OCI-LY1 (cell line): ENCODE results near the gene MAP7D3.

ENCODE experiments used
- H2AFZ ChIP-seq: fragments of 200-600 bp; sonication (generic), shearing (Covaris generic); 2 replicates; pipeline ENCODE4 v1.6.0; 2014; ENCODE audit warnings: antibody characterized with exemption, mild to moderate bottlenecking, low read length
- H3F3A ChIP-seq: fragments of 200-600 bp; sonication (generic), shearing (Covaris generic); 2 replicates; pipeline ENCODE4 v1.6.0; 2014; ENCODE audit warnings: mild to moderate bottlenecking, antibody characterized with exemption, low read length, moderate library complexity; ENCODE audit not compliant: insufficient read depth
- H3K27ac ChIP-seq: fragments of 200-600 bp; sonication (generic); 2 replicates; pipeline ENCODE4 v1.5.1; 2014; ENCODE audit warnings: low read length, mixed run types, mild to moderate bottlenecking, low read depth; ENCODE audit not compliant: poor library complexity, severe bottlenecking
- H3K27me3 ChIP-seq: fragments of 200-600 bp; sonication (generic); 2 replicates; pipeline ENCODE4 v1.6.0; 2014; ENCODE audit warnings: antibody characterized with exemption, mild to moderate bottlenecking, low read length, moderate library complexity; ENCODE audit not compliant: insufficient read depth
- H3K36me3 ChIP-seq: fragments of 200-600 bp; sonication (generic); 2 replicates; pipeline ENCODE4 v1.6.1; 2014; ENCODE audit warnings: mild to moderate bottlenecking, antibody characterized with exemption, low read length, moderate library complexity, mixed read lengths; ENCODE audit not compliant: insufficient read depth
- H3K4me1 ChIP-seq: fragments of 200-600 bp; sonication (generic); 2 replicates; pipeline ENCODE4 v1.5.1; 2014; ENCODE audit warnings: mild to moderate bottlenecking, low read length, moderate library complexity; ENCODE audit not compliant: insufficient read depth, severe bottlenecking
- H3K4me2 ChIP-seq: fragments of 200-600 bp; sonication (generic), shearing (Covaris generic); 2 replicates; pipeline ENCODE4 v1.6.1; 2014; ENCODE audit warnings: low read length
- H3K4me3 ChIP-seq: fragments of 200-600 bp; sonication (generic); 2 replicates; pipeline ENCODE4 v1.5.1; 2014; ENCODE audit warnings: low read length, low read depth, mild to moderate bottlenecking, mixed read lengths; ENCODE audit not compliant: poor library complexity, severe bottlenecking
- H3K79me2 ChIP-seq: fragments of 200-600 bp; shearing (Covaris generic); 2 replicates; pipeline ENCODE4 v1.6.1; 2016; ENCODE audit warnings: mixed run types, low read length, mixed read lengths; ENCODE audit not compliant: insufficient read depth
- H3K9ac ChIP-seq: fragments of 200-600 bp; sonication (generic), shearing (Covaris generic); 2 replicates; pipeline ENCODE4 v1.6.1; 2014; ENCODE audit warnings: mild to moderate bottlenecking, low read length, mixed read lengths
- H3K9me2 ChIP-seq: fragments of 200-600 bp; sonication (generic), shearing (Covaris generic); 2 replicates; pipeline ENCODE4 v1.6.1; 2014; ENCODE audit warnings: low read depth, mild to moderate bottlenecking, low read length, mixed read lengths
- H3K9me3 ChIP-seq: fragments of 200-600 bp; shearing (Covaris generic); 2 replicates; pipeline ENCODE4 v1.6.1; 2014; ENCODE audit warnings: low read length, mixed read lengths
- H4K20me1 ChIP-seq: fragments of 200-600 bp; sonication (generic), shearing (Covaris generic); 2 replicates; pipeline ENCODE4 v1.6.0; 2016; ENCODE audit warnings: mild to moderate bottlenecking, low read length; ENCODE audit not compliant: insufficient read depth
- CTCF ChIP-seq: fragments of 200-600 bp; sonication (generic), shearing (Covaris generic); IDR thresholded peaks from 2 replicates; pipeline ENCODE4 v1.5.1; 2017; ENCODE audit warnings: mild to moderate bottlenecking, antibody characterized with exemption, low read length, moderate library complexity, mixed read lengths
- EZH2 ChIP-seq: fragments of 200-600 bp; sonication (generic), shearing (Covaris generic); IDR thresholded peaks from 2 replicates; pipeline ENCODE4 v1.8.0; 2017; ENCODE audit warnings: borderline replicate concordance, mixed run types, mild to moderate bottlenecking, antibody characterized with exemption, low read length, moderate library complexity, mixed read lengths

The MAP7D3 gene

GRCh38 chrX:136262812-136263315, 11.7 kb upstream of the MAP7D3 start:
- H4K20me1 ChIP-seq = no peaks in the 10 kb centered on the region
- no peak overlapping the region for H3K9ac ChIP-seq
- no peaks in the 10 kb centered on the region for H3K27me3 ChIP-seq
- no peaks in the 10 kb centered on the region for H3K9me2 ChIP-seq
- no peaks in the 10 kb centered on the region for H3K4me1 ChIP-seq
- H3K79me2 ChIP-seq = no peaks in the 10 kb centered on the region
- no peaks in the 10 kb centered on the region for H3K36me3 ChIP-seq
- no peak overlapping the region for H3K27ac ChIP-seq
- no peaks in the 10 kb centered on the region for H3K9me3 ChIP-seq
- no peak for TF ChIP-seq CTCF
- no peak for TF ChIP-seq EZH2
- H3F3A ChIP-seq = no peaks in the 10 kb centered on the region
- H3K4me2 ChIP-seq = no peak overlapping the region
- no peak overlapping the region for H3K4me3 ChIP-seq
- H2AFZ ChIP-seq = no peak overlapping the region

GRCh38 chrX:136262243-136262642, 11.0 kb upstream of the MAP7D3 start:
- no peaks in the 10 kb centered on the region for H3K79me2 ChIP-seq
- H3K9ac ChIP-seq = no peak overlapping the region
- no peaks in the 10 kb centered on the region for H3K4me1 ChIP-seq
- no peak overlapping the region for H3K27ac ChIP-seq
- H3F3A ChIP-seq = no peaks in the 10 kb centered on the region
- H3K9me3 ChIP-seq = no peaks in the 10 kb centered on the region
- H3K4me2 ChIP-seq = no peak overlapping the region
- no peak for TF ChIP-seq CTCF
- no peak for TF ChIP-seq EZH2
- H3K36me3 ChIP-seq = no peaks in the 10 kb centered on the region
- no peaks in the 10 kb centered on the region for H3K27me3 ChIP-seq
- H2AFZ ChIP-seq = no peak overlapping the region
- H4K20me1 ChIP-seq = no peaks in the 10 kb centered on the region
- no peak overlapping the region for H3K4me3 ChIP-seq
- H3K9me2 ChIP-seq = no peaks in the 10 kb centered on the region

- Histone ChIP-seq H3K9ac (no peak overlapping the region), H3K27me3 (no peaks in the 10 kb centered on the region), H3K9me3 (no peaks in the 10 kb centered on the region), H3K4me3 (no peak overlapping the region), H3K9me2 (no peaks in the 10 kb centered on the region), H2AFZ (no peak overlapping the region), H3K79me2 (no peaks in the 10 kb centered on the region), H3K27ac (no peak overlapping the region), H3K4me2 (no peak overlapping the region), H3F3A (no peaks in the 10 kb centered on the region), H3K4me1 (no peaks in the 10 kb centered on the region), H3K36me3 (no peaks in the 10 kb centered on the region), H4K20me1 (no peaks in the 10 kb centered on the region)
- no peak for TF ChIP-seq CTCF
- TF ChIP-seq EZH2 = no peak
Measured at GRCh38 chrX:136261321-136261720, 10.1 kb upstream of the MAP7D3 start.
